ENCODE data around the gene DDX54.

DDX54 gene

GRCh38 chr12:113136128-113136989 lies 48.9 kb downstream of the DDX54 start:
- Histone ChIP-seq H3K4me3 (ENCODE audit: low read depth in 1 of 2, low read length in 2 of 2) (no peak overlapping the region), H3K27me3 (ENCODE audit: low read depth, low read length) (no peaks in the 10 kb centered on the region), H3K36me3 (ENCODE audit: control insufficient read depth in 1 of 2, insufficient read depth in 2 of 2, low read length in 2 of 2) (no peaks in the 10 kb centered on the region), H3K9me3 (ENCODE audit: control insufficient read depth in 1 of 2, low read length in 2 of 2) (no peaks in the 10 kb centered on the region), H3K4me1 (ENCODE audit: control insufficient read depth in 1 of 2, insufficient read depth in 2 of 2, low read length in 2 of 2) (peaks cover 0 to 3% of the 10 kb centered on the region in 2 donors), H3K27ac (ENCODE audit: low read length) (no peak overlapping the region)

- H3K9me3 ChIP-seq (ENCODE audit: control insufficient read depth in 1 of 2, low read length in 2 of 2), result no peaks in the 10 kb centered on the region
- H3K4me1 ChIP-seq (ENCODE audit: control insufficient read depth in 1 of 2, insufficient read depth in 2 of 2, low read length in 2 of 2), result peaks cover 0 to 3% of the 10 kb centered on the region in 2 donors
- no peak within 1 kb of the TSS for H3K27ac ChIP-seq (ENCODE audit: low read length)
- no peak within 1 kb of the TSS for H3K4me3 ChIP-seq (ENCODE audit: low read depth in 1 of 2, low read length in 2 of 2)
- no peaks in the 10 kb centered on the region for H3K27me3 ChIP-seq (ENCODE audit: low read depth, low read length)
- no peaks in the 10 kb centered on the region for H3K36me3 ChIP-seq (ENCODE audit: control insufficient read depth in 1 of 2, insufficient read depth in 2 of 2, low read length in 2 of 2)
Observed at GRCh38 chr12:113135178-113136127, 49.8 kb downstream of the DDX54 start, which contains the start of gene RASAL1. RASAL1 (minus strand) TSS chr12:113135761; CDS start chr12:113135462, 299 bp downstream.

GRCh38 chr12:113134521-113134951 lies 50.7 kb downstream of the DDX54 start:
- H3K27me3 ChIP-seq (ENCODE audit: low read depth, low read length), result no peaks in the 10 kb centered on the region
- no peak overlapping the region for H3K4me3 ChIP-seq (ENCODE audit: low read depth in 1 of 2, low read length in 2 of 2)
- no peaks in the 10 kb centered on the region for H3K36me3 ChIP-seq (ENCODE audit: control insufficient read depth in 1 of 2, insufficient read depth in 2 of 2, low read length in 2 of 2)
- peaks cover 0 to 3% of the 10 kb centered on the region in 2 donors for H3K4me1 ChIP-seq (ENCODE audit: control insufficient read depth in 1 of 2, insufficient read depth in 2 of 2, low read length in 2 of 2)
- H3K9me3 ChIP-seq (ENCODE audit: control insufficient read depth in 1 of 2, low read length in 2 of 2), result no peaks in the 10 kb centered on the region
- no peak overlapping the region for H3K27ac ChIP-seq (ENCODE audit: low read length)

DNA sequence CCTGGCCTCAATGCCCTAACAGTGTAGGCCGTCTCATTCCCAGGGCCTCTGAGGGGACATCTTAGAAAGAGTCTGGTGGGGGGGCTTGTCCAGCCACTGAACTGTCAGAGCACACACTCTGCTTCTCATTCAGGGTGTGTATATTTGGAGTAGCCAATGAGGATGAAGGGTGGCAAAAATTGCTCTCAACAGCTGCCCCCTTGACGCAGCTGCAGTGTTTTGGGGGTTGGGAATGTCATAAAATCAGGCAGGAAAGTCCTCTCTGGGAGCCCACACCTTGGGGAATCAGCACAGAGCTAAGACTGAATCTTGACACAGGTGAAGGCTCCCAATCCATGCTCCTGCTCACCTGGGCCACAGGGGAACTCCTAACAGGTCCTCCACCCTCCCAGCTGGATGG lies 51.2 kb downstream of the DDX54 start:
- H3K9me3 ChIP-seq (ENCODE audit: control insufficient read depth in 1 of 2, low read length in 2 of 2), result no peaks in the 10 kb centered on the region
- H3K4me3 ChIP-seq (ENCODE audit: low read depth in 1 of 2, low read length in 2 of 2), result no peak overlapping the region
- H3K27ac ChIP-seq (ENCODE audit: low read length), result no peak overlapping the region
- H3K4me1 ChIP-seq (ENCODE audit: control insufficient read depth in 1 of 2, insufficient read depth in 2 of 2, low read length in 2 of 2), result peaks cover 0 to 3% of the 10 kb centered on the region in 2 donors
- H3K27me3 ChIP-seq (ENCODE audit: low read depth, low read length), result no peaks in the 10 kb centered on the region
- no peaks in the 10 kb centered on the region for H3K36me3 ChIP-seq (ENCODE audit: control insufficient read depth in 1 of 2, insufficient read depth in 2 of 2, low read length in 2 of 2)

- no peaks in the 10 kb centered on the region for H3K27me3 ChIP-seq (ENCODE audit: low read depth, low read length)
- H3K27ac ChIP-seq (ENCODE audit: low read length), result no peak overlapping the region
Observed at GRCh38 chr12:113133666-113134065, 51.6 kb downstream of the DDX54 start.

GRCh38 chr12:113133036-113133435 lies 52.2 kb downstream of the DDX54 start:
- Histone ChIP-seq H3K4me1 (ENCODE audit: control insufficient read depth in 1 of 2, insufficient read depth in 2 of 2, low read length in 2 of 2) (peaks cover 0 to 3% of the 10 kb centered on the region in 2 donors), H3K9me3 (ENCODE audit: control insufficient read depth in 1 of 2, low read length in 2 of 2) (no peaks in the 10 kb centered on the region), H3K27ac (ENCODE audit: low read length) (no peak overlapping the region), H3K27me3 (ENCODE audit: low read depth, low read length) (no peaks in the 10 kb centered on the region), H3K4me3 (ENCODE audit: low read depth in 1 of 2, low read length in 2 of 2) (no peak overlapping the region), H3K36me3 (ENCODE audit: control insufficient read depth in 1 of 2, insufficient read depth in 2 of 2, low read length in 2 of 2) (no peaks in the 10 kb centered on the region)

More at GRCh38 chr12:113133666-113134065, 51.6 kb downstream of the DDX54 start:
- H3K36me3 ChIP-seq (ENCODE audit: control insufficient read depth in 1 of 2, insufficient read depth in 2 of 2, low read length in 2 of 2), result no peaks in the 10 kb centered on the region
- H3K9me3 ChIP-seq (ENCODE audit: control insufficient read depth in 1 of 2, low read length in 2 of 2), result no peaks in the 10 kb centered on the region
- no peak overlapping the region for H3K4me3 ChIP-seq (ENCODE audit: low read depth in 1 of 2, low read length in 2 of 2)
- peaks cover 0 to 3% of the 10 kb centered on the region in 2 donors for H3K4me1 ChIP-seq (ENCODE audit: control insufficient read depth in 1 of 2, insufficient read depth in 2 of 2, low read length in 2 of 2)

- Histone ChIP-seq H3K27ac (ENCODE audit: low read length) (no peak overlapping the region), H3K4me1 (ENCODE audit: control insufficient read depth in 1 of 2, insufficient read depth in 2 of 2, low read length in 2 of 2) (peaks cover 0 to 3% of the 10 kb centered on the region in 2 donors), H3K9me3 (ENCODE audit: control insufficient read depth in 1 of 2, low read length in 2 of 2) (no peaks in the 10 kb centered on the region), H3K27me3 (ENCODE audit: low read depth, low read length) (no peaks in the 10 kb centered on the region), H3K4me3 (ENCODE audit: low read depth in 1 of 2, low read length in 2 of 2) (no peak overlapping the region), H3K36me3 (ENCODE audit: control insufficient read depth in 1 of 2, insufficient read depth in 2 of 2, low read length in 2 of 2) (no peaks in the 10 kb centered on the region)
Observed at GRCh38 chr12:113131556-113131955, 53.7 kb downstream of the DDX54 start.

DNA sequence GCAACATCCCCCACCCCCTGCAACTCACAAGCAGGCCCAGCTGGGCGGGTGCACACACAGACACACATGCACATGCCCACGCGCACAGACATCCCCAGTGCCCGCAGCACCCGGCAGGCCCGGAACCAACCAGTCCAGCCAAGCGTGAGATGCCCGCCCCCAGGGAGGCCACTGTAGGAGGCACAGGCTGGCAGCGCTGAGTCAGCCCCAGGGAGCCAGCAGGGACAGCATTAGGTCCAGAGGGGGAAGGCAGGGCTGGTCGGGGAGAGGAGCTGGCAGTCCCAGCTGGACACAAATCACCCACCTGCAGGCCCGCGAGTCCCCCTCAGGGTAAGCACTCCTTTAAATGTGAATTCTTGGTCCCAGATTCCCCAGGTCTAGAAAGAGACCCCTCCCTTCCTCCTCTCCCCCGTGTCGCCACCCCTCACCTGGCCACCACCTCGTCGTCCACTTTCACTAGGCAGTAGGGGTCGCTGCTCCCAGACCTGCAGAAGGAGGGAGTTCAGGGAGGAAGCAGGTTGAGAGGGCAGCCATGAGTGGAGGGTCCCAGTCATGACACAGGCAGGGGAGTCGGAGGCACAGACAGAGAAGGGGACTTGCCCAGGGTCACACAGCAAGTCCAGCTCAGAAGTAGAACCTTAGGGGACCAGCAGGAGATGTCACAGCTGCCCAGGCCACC lies 54.7 kb downstream of the DDX54 start:
- no peak overlapping the region for H3K4me3 ChIP-seq (ENCODE audit: low read depth in 1 of 2, low read length in 2 of 2)
- H3K27ac ChIP-seq (ENCODE audit: low read length), result no peak overlapping the region
- no peaks in the 10 kb centered on the region for H3K36me3 ChIP-seq (ENCODE audit: control insufficient read depth in 1 of 2, insufficient read depth in 2 of 2, low read length in 2 of 2)
- no peaks in the 10 kb centered on the region for H3K27me3 ChIP-seq (ENCODE audit: low read depth, low read length)
- no peaks in the 10 kb centered on the region for H3K9me3 ChIP-seq (ENCODE audit: control insufficient read depth in 1 of 2, low read length in 2 of 2)
- peaks cover 0 to 3% of the 10 kb centered on the region in 2 donors for H3K4me1 ChIP-seq (ENCODE audit: control insufficient read depth in 1 of 2, insufficient read depth in 2 of 2, low read length in 2 of 2)

- no peaks in the 10 kb centered on the region for H3K27me3 ChIP-seq (ENCODE audit: low read depth, low read length)
Observed at GRCh38 chr12:113129664-113130456, 55.4 kb downstream of the DDX54 start.

DNA sequence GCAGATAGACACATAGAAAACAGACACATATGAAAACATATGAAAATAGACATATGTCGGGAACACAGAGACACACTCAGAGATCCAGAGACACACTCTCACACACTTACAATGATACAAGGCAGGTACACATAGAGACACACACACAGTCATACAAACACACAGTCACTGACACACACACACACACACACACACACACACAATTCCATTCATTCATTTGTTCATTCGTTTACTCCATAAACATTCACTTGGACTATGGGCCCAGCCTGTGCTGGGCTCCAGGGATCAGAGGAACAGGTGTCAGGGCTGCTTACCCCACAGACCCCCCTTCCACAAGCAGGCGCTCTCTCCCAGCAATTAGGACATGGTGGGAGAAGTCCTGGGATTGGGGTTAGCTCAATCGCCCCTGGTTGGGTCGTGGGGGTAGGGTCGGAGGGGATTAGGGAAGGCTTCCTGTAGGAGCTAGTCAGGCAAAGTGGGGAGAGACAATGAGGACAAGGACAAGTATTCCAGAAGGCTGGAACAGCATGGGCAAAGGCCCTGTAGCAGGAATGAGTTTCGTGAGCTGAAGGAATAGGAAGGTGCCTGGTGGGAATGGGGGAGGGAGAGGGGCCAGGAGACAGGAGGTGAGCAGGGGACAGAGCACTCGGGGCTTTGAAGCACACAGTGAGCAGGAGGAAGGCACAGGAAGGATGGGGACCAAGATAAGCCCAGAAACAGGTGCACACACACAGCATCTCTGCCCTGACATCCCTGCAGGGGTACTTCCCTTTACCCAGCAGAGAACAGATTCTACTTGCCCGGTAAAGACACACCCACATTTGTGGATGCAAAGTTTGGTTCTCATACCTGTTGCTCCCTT lies 56.2 kb downstream of the DDX54 start:
- Histone ChIP-seq H3K4me3 (ENCODE audit: low read depth in 1 of 2, low read length in 2 of 2) (no peak overlapping the region), H3K27ac (ENCODE audit: low read length) (no peak overlapping the region), H3K9me3 (ENCODE audit: control insufficient read depth in 1 of 2, low read length in 2 of 2) (no peaks in the 10 kb centered on the region), H3K36me3 (ENCODE audit: control insufficient read depth in 1 of 2, insufficient read depth in 2 of 2, low read length in 2 of 2) (no peaks in the 10 kb centered on the region), H3K27me3 (ENCODE audit: low read depth, low read length) (no peaks in the 10 kb centered on the region), H3K4me1 (ENCODE audit: control insufficient read depth in 1 of 2, insufficient read depth in 2 of 2, low read length in 2 of 2) (no peaks in the 10 kb centered on the region)

More at GRCh38 chr12:113129664-113130456, 55.4 kb downstream of the DDX54 start:
- Histone ChIP-seq H3K4me3 (ENCODE audit: low read depth in 1 of 2, low read length in 2 of 2) (no peak overlapping the region), H3K36me3 (ENCODE audit: control insufficient read depth in 1 of 2, insufficient read depth in 2 of 2, low read length in 2 of 2) (no peaks in the 10 kb centered on the region), H3K4me1 (ENCODE audit: control insufficient read depth in 1 of 2, insufficient read depth in 2 of 2, low read length in 2 of 2) (no peaks in the 10 kb centered on the region), H3K9me3 (ENCODE audit: control insufficient read depth in 1 of 2, low read length in 2 of 2) (no peaks in the 10 kb centered on the region), H3K27ac (ENCODE audit: low read length) (no peak overlapping the region)
